Measurements from ENCODE around the gene FYCO1. TPM values are rescaled to one million over a fixed set of nuclear protein-coding genes. Genes with fewer than 3 reads are reported as not detected.

Gene FYCO1
- polyA plus RNA-seq, 1 donor (not counting 4 experiments of a cell fraction or from before 2014, with no cell fraction given): 6.1 TPM

GRCh38 chr3:45887759-45888511 is 107.7 kb downstream of the FYCO1 start:
- H3K4me2 ChIP-seq (ENCODE audit: control insufficient read depth, extremely low read depth, insufficient read depth, low read depth, low read length): no peak overlapping the region

GRCh38 chr3:45887285-45887684 is 108.3 kb downstream of the FYCO1 start:
- Histone ChIP-seq H3K4me2 (ENCODE audit: control insufficient read depth, extremely low read depth, insufficient read depth, low read depth, low read length) (no peak overlapping the region), H3K27ac (ENCODE audit: control insufficient read depth, insufficient read depth, low read length) (no peak overlapping the region), H3K79me2 (ENCODE audit: control insufficient read depth, insufficient read depth, low read length) (no peaks in the 10 kb centered on the region), H3K36me3 (ENCODE audit: control insufficient read depth in 2 of 2, extremely low read depth in 1 of 2, insufficient read depth in 2 of 2, low read length in 2 of 2) (no peaks in the 10 kb centered on the region), H4K20me1 (ENCODE audit: control insufficient read depth, extremely low read depth, insufficient read depth, low read length) (no peaks in the 10 kb centered on the region), H3K4me1 (ENCODE audit: control insufficient read depth, extremely low read depth, insufficient read depth, low read length) (no peaks in the 10 kb centered on the region), H3K4me3 (ENCODE audit: control insufficient read depth in 2 of 3, extremely low read depth in 1 of 3, insufficient read depth in 2 of 3, low read depth in 1 of 3, low read length in 3 of 3) (no peak overlapping the region), H2AFZ (ENCODE audit: control insufficient read depth, low read length) (no peak overlapping the region), H3K9me1 (ENCODE audit: control insufficient read depth, extremely low read depth, insufficient read depth, low read length) (no peaks in the 10 kb centered on the region), H3K9me3 (ENCODE audit: control insufficient read depth, low read depth, low read length) (no peaks in the 10 kb centered on the region), H3K27me3 (ENCODE audit: control insufficient read depth, extremely low read depth, insufficient read depth, low read length) (peaks cover 16% of the 10 kb centered on the region), H3K9ac (ENCODE audit: control insufficient read depth, extremely low read depth, insufficient read depth, low read length) (no peak overlapping the region)
- no peak for TF ChIP-seq EZH2 (IDR thresholded peaks at IDR 0.05; ENCODE audit: low read length)
- no peak for TF ChIP-seq CTCF (optimal IDR thresholded peaks at IDR 0.05 in 1 of 3, IDR thresholded peaks at IDR 0.05 in 1 of 3, conservative IDR thresholded peaks at IDR 0.05 in 1 of 3; ENCODE audit: extremely low read depth in 1 of 3, insufficient read depth in 2 of 3, low read length in 3 of 3)
- DNase-seq (ENCODE audit: low read depth, low spot score): no peak
- no peak for FAIRE-seq
- dilution Hi-C loops (cut with MboI; ENCODE audit: extremely low pct_ligation_motif_present, low sequenced_read_pairs): no loop called here

More at GRCh38 chr3:45887759-45888511, 107.7 kb downstream of the FYCO1 start:
- Histone ChIP-seq H3K9me3 (ENCODE audit: control insufficient read depth, low read depth, low read length) (no peaks in the 10 kb centered on the region), H4K20me1 (ENCODE audit: control insufficient read depth, extremely low read depth, insufficient read depth, low read length) (no peaks in the 10 kb centered on the region), H3K27ac (ENCODE audit: control insufficient read depth, insufficient read depth, low read length) (no peak overlapping the region), H3K4me1 (ENCODE audit: control insufficient read depth, extremely low read depth, insufficient read depth, low read length) (no peaks in the 10 kb centered on the region), H3K36me3 (ENCODE audit: control insufficient read depth in 2 of 2, extremely low read depth in 1 of 2, insufficient read depth in 2 of 2, low read length in 2 of 2) (no peaks in the 10 kb centered on the region), H3K27me3 (ENCODE audit: control insufficient read depth, extremely low read depth, insufficient read depth, low read length) (peaks cover 16% of the 10 kb centered on the region), H3K9ac (ENCODE audit: control insufficient read depth, extremely low read depth, insufficient read depth, low read length) (no peak overlapping the region), H3K4me3 (ENCODE audit: control insufficient read depth in 2 of 3, extremely low read depth in 1 of 3, insufficient read depth in 2 of 3, low read depth in 1 of 3, low read length in 3 of 3) (no peak overlapping the region), H2AFZ (ENCODE audit: control insufficient read depth, low read length) (no peak overlapping the region), H3K79me2 (ENCODE audit: control insufficient read depth, insufficient read depth, low read length) (no peaks in the 10 kb centered on the region), H3K9me1 (ENCODE audit: control insufficient read depth, extremely low read depth, insufficient read depth, low read length) (no peaks in the 10 kb centered on the region)
- DNase-seq (ENCODE audit: low read depth, low spot score) (no peak), FAIRE-seq (no peak)
- dilution Hi-C loops (cut with MboI; ENCODE audit: extremely low pct_ligation_motif_present, low sequenced_read_pairs): no loop called here
- TF ChIP-seq CTCF (optimal IDR thresholded peaks at IDR 0.05 in 1 of 3, IDR thresholded peaks at IDR 0.05 in 1 of 3, conservative IDR thresholded peaks at IDR 0.05 in 1 of 3; ENCODE audit: extremely low read depth in 1 of 3, insufficient read depth in 2 of 3, low read length in 3 of 3) (no peak), EZH2 (IDR thresholded peaks at IDR 0.05; ENCODE audit: low read length) (no peak)
